ENCODE results near the gene NDUFB2.
A peak's percentile ranks its signal among the peaks of the same experiment; 100 is the strongest.
"Not testable (repeated sequence)": the region's sequence is repeated elsewhere in the genome, so short reads cannot be mapped to it uniquely, and the experiment has no call there.

The NDUFB2 gene

GRCh38 chr7:140696680-140697446 lies at the start of gene NDUFB2:
Gene NDUFB2, plus strand, starts transcription at chr7:140696708. Its CDS starts 37 bp downstream, at chr7:140696745.
- DNase-seq (ENCODE audit: low spot score), result peak; percentile 99

- DNase-seq (ENCODE audit: low spot score), result no peak
Observed at GRCh38 chr7:140646931-140647647, 49.4 kb upstream of the NDUFB2 start.

GRCh38 chr7:140649556-140650205 lies 46.8 kb upstream of the NDUFB2 start:
- no peak for DNase-seq (ENCODE audit: low spot score)

GRCh38 chr7:140650367-140650766 lies 46.1 kb upstream of the NDUFB2 start:
- DNase-seq (ENCODE audit: low spot score), result no peak

- peak; percentile 76 for DNase-seq (ENCODE audit: low spot score)
Observed at GRCh38 chr7:140653319-140654108, 43.0 kb upstream of the NDUFB2 start.

GRCh38 chr7:140654109-140654387 lies 42.5 kb upstream of the NDUFB2 start:
- DNase-seq (ENCODE audit: low spot score), result no peak

- no peak for DNase-seq (ENCODE audit: low spot score)
Observed at GRCh38 chr7:140654661-140655060, 41.8 kb upstream of the NDUFB2 start.

GRCh38 chr7:140655511-140656408 lies 40.7 kb upstream of the NDUFB2 start:
- DNase-seq (ENCODE audit: low spot score), result no peak

GRCh38 chr7:140656548-140657515 lies 39.7 kb upstream of the NDUFB2 start:
- DNase-seq (ENCODE audit: low spot score), result no peak

GRCh38 chr7:140657891-140658290 lies 38.6 kb upstream of the NDUFB2 start:
- no peak for DNase-seq (ENCODE audit: low spot score)

- DNase-seq (ENCODE audit: low spot score), result no peak
Observed at GRCh38 chr7:140659856-140660255, 36.7 kb upstream of the NDUFB2 start.

GRCh38 chr7:140661124-140661523 lies 35.4 kb upstream of the NDUFB2 start:
- no peak for DNase-seq (ENCODE audit: low spot score)

GRCh38 chr7:140662938-140663337 lies 33.6 kb upstream of the NDUFB2 start:
- not testable (repeated sequence) for DNase-seq (ENCODE audit: low spot score)

- DNase-seq (ENCODE audit: low spot score), result no peak
Observed at GRCh38 chr7:140667476-140667875, 29.0 kb upstream of the NDUFB2 start.

GRCh38 chr7:140668641-140669040 lies 27.9 kb upstream of the NDUFB2 start:
- DNase-seq (ENCODE audit: low spot score), result no peak

GRCh38 chr7:140669352-140669751 lies 27.2 kb upstream of the NDUFB2 start:
- DNase-seq (ENCODE audit: low spot score), result no peak

- DNase-seq (ENCODE audit: low spot score), result not testable (repeated sequence)
Observed at GRCh38 chr7:140669862-140670261, 26.6 kb upstream of the NDUFB2 start.

GRCh38 chr7:140670343-140670935 lies 26.1 kb upstream of the NDUFB2 start:
- DNase-seq (ENCODE audit: low spot score), result no peak

- DNase-seq (ENCODE audit: low spot score), result no peak
Observed at GRCh38 chr7:140671966-140672365, 24.5 kb upstream of the NDUFB2 start.

All from left forelimb (tissue), 1 donor.